Measurements from ENCODE around the gene CASP7. TPM values are rescaled to one million over a fixed set of nuclear protein-coding genes. Genes with fewer than 3 reads are reported as not detected.

The CASP7 gene
- total RNA-seq, 1 experiment from 2014 or later = 22.7 TPM

DNA sequence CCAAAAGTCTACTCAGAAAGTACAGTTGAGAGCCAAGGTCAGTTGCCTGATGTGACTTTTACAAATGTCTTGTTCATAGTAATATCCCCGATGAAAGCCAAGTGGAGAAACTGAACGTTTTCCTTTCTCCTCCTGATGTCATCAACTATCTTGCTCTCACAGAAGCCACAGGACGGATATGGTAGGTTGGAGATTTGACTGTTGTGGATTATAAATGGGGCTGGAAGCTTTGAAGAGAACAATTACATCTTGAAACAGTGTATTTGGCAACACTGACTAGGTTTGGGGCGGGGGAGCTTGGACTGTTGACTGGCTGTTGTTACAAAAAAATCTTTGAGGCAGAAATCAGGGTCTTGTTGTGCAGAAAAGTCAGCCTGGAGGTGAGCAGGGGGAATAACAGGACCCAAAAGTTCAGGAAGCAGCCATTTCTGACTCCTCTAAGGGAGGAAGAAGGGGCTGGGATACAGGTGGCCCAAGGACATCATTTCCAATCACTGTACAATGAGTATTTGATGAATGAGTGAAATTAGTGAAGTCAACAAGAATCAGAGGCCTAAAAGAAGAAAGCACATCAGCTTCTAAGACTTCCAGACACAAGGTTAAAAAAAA, 96.1 kb downstream of the CASP7 start:
- TF ChIP-seq, protein P1, sequence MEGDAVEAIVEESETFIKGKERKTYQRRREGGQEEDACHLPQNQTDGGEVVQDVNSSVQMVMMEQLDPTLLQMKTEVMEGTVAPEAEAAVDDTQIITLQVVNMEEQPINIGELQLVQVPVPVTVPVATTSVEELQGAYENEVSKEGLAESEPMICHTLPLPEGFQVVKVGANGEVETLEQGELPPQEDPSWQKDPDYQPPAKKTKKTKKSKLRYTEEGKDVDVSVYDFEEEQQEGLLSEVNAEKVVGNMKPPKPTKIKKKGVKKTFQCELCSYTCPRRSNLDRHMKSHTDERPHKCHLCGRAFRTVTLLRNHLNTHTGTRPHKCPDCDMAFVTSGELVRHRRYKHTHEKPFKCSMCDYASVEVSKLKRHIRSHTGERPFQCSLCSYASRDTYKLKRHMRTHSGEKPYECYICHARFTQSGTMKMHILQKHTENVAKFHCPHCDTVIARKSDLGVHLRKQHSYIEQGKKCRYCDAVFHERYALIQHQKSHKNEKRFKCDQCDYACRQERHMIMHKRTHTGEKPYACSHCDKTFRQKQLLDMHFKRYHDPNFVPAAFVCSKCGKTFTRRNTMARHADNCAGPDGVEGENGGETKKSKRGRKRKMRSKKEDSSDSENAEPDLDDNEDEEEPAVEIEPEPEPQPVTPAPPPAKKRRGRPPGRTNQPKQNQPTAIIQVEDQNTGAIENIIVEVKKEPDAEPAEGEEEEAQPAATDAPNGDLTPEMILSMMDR (IDR thresholded peaks at IDR 0.05; ENCODE audit: unreplicated experiment) = no peak
- DNase-seq = no peak
- BruUV-seq (replicated peaks) = no TSS peak
- Mint-ChIP-seq H3K4me1 (ENCODE audit: low read depth, unreplicated experiment) (no peaks in the 10 kb centered on the region), H3K9me3 (ENCODE audit: low read depth, unreplicated experiment) (no peaks in the 10 kb centered on the region), H3K27me3 (ENCODE audit: unreplicated experiment) (no peaks in the 10 kb centered on the region), H3K36me3 (ENCODE audit: insufficient read depth, unreplicated experiment) (no peaks in the 10 kb centered on the region), H3K4me3 (ENCODE audit: low read depth, unreplicated experiment) (no peak overlapping the region), H3K27ac (ENCODE audit: unreplicated experiment) (no peak overlapping the region)
- intact Hi-C loops (cut with micrococcal nuclease; ENCODE audit: unreplicated experiment) = no loop called here
- CTCF ChIA-PET = no interaction called here

DNA sequence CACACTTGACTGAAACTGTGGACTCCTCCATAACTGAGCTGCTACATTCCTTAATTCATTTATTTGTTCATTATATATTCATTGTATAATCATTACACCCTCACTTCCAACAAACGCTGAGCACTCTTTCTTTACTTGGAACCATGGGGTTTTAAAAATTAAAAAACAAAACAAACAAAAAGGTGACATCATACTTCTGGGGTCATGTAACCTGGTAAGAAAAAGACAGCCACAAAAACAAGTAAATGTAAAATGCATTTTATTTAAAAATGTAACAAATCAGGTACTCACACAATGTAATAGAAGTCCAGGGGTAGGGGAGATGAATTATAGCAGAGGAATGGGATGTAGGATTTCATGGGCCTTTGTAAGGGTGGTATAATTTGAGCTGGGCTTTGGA, 96.8 kb downstream of the CASP7 start:
- CTCF ChIA-PET = no interaction called here
- no peak overlapping the region for H3K27ac Mint-ChIP-seq (ENCODE audit: unreplicated experiment)
- H3K9me3 Mint-ChIP-seq (ENCODE audit: low read depth, unreplicated experiment) = no peaks in the 10 kb centered on the region
- H3K4me3 Mint-ChIP-seq (ENCODE audit: low read depth, unreplicated experiment) = no peak overlapping the region
- DNase-seq = no peak
- intact Hi-C loops (cut with micrococcal nuclease; ENCODE audit: unreplicated experiment) = no loop called here
- no TSS peak for BruUV-seq (replicated peaks)
- H3K36me3 Mint-ChIP-seq (ENCODE audit: insufficient read depth, unreplicated experiment) = no peaks in the 10 kb centered on the region
- TF ChIP-seq, protein P1 (IDR thresholded peaks at IDR 0.05; ENCODE audit: unreplicated experiment) = no peak
- no peaks in the 10 kb centered on the region for H3K4me1 Mint-ChIP-seq (ENCODE audit: low read depth, unreplicated experiment)
- H3K27me3 Mint-ChIP-seq (ENCODE audit: unreplicated experiment) = no peaks in the 10 kb centered on the region

Small RNA genes within 50 kb of the gene (microRNA-seq; reads per million reads assigned to microRNA genes)
- gene MIR4483 = not detected

Other genes with a start within 250 kb of the CASP7 start
- gene HABP2, start 126.9 kb upstream of the CASP7 start, total RNA-seq (2022) = 0.59 and 1.0 TPM in 2 replicates
- gene NRAP, start 15.9 kb upstream of the CASP7 start, total RNA-seq (2022) = not detected in 2 replicates
- gene PLEKHS1, start 71.8 kb downstream of the CASP7 start, total RNA-seq (2022) = 5.9 and 13.8 TPM in 2 replicates
- gene DCLRE1A, start 174.2 kb downstream of the CASP7 start, total RNA-seq (2022) = 7.4 and 7.9 TPM in 2 replicates
- 18.7 and 20.2 TPM in 2 replicates for gene NHLRC2, start 174.7 kb downstream of the CASP7 start, total RNA-seq (2022)